Memory B cell (primary cell): Measurements from ENCODE around the gene KCNAB1.

Experiments used
- ATAC-seq: fragments of 150-1000 bp; cut with Tn5 transposase; 2 replicates; pipeline ENCODE4 v1.10.0; 2021; ENCODE audit warnings: low read depth, mild to moderate bottlenecking, moderate library complexity
- DNase-seq, 2 donors: peaks; one replicate each; pipeline ENCODE4 v3.0.0; 2022; ENCODE audit warnings: low spot score in 2 of 2
- H3K27ac Mint-ChIP-seq: one replicate; pipeline ENCODE4 v1.8.0; 2022; ENCODE audit warnings: mild to moderate bottlenecking, moderate library complexity, mixed read lengths
- H3K27me3 Mint-ChIP-seq: one replicate; pipeline ENCODE4 v1.8.0; 2022; ENCODE audit warnings: mixed read lengths
- H3K36me3 Mint-ChIP-seq: one replicate; pipeline ENCODE4 v1.8.0; 2022; ENCODE audit warnings: mild to moderate bottlenecking, mixed read lengths
- H3K4me1 Mint-ChIP-seq: one replicate; pipeline ENCODE4 v1.8.0; 2022; ENCODE audit warnings: mixed read lengths
- H3K4me3 Mint-ChIP-seq: one replicate; pipeline ENCODE4 v1.8.0; 2022; ENCODE audit warnings: mild to moderate bottlenecking, moderate library complexity, mixed read lengths
- H3K9me3 Mint-ChIP-seq: one replicate; pipeline ENCODE4 v1.8.0; 2022; ENCODE audit warnings: mixed read lengths

The KCNAB1 gene

DNA sequence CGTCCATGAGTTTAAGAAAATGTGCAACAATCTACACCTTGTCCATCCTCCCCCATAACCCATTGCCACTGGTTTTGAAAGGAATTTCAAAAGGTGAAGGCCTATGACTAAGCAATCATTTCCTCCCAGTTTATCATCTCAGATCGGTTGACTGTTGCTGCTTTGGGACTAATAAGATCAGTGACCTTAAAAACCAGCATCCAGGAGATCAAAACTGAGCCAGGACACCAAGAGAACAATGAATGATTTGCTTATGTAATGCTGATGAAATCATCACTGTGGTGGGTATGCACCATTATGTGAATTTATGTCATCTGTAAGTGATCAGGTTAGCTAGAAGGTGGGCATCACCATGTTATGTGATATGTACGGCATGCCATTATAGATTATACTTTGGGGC, 239.0 kb downstream of the KCNAB1 start:
- ATAC-seq = no peak
- no peak for DNase-seq
- peaks cover 11% of the 10 kb centered on the region for H3K27me3 Mint-ChIP-seq
- H3K27ac Mint-ChIP-seq = no peak overlapping the region
- no peak overlapping the region for H3K4me3 Mint-ChIP-seq
- peaks cover 2% of the 10 kb centered on the region for H3K4me1 Mint-ChIP-seq
- no peaks in the 10 kb centered on the region for H3K36me3 Mint-ChIP-seq
- no peaks in the 10 kb centered on the region for H3K9me3 Mint-ChIP-seq

GRCh38 chr3:156360083-156360482, 239.7 kb downstream of the KCNAB1 start:
- Mint-ChIP-seq H3K4me1 (peaks cover 2% of the 10 kb centered on the region), H3K27ac (no peak overlapping the region), H3K36me3 (no peaks in the 10 kb centered on the region), H3K9me3 (no peaks in the 10 kb centered on the region), H3K27me3 (peaks cover 11% of the 10 kb centered on the region), H3K4me3 (no peak overlapping the region)
- no peak for DNase-seq
- no peak for ATAC-seq

DNA sequence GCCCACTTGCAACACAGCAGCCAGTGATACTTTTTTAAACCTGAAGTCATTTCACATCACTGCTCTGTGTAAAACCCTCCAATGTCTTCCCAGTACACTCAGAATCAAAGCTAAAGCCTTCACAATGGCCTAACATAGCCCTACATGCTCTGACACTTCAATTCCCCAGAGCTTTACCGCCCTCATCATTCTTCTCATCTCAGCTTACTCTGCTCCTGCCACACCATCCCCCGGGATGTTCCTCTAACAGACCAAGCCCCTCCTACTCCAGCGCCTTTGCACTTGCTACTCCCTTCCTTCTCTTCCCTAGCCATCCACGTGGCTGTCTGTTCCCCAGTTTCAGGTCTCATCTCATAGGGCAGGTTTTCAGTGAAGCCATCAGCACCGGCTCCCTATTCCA, 240.6 kb downstream of the KCNAB1 start:
- no peak for ATAC-seq
- H3K27me3 Mint-ChIP-seq = peaks cover 11% of the 10 kb centered on the region
- peaks cover 2% of the 10 kb centered on the region for H3K4me1 Mint-ChIP-seq
- H3K9me3 Mint-ChIP-seq = no peaks in the 10 kb centered on the region
- H3K36me3 Mint-ChIP-seq = no peaks in the 10 kb centered on the region
- no peak overlapping the region for H3K4me3 Mint-ChIP-seq
- no peak for DNase-seq
- H3K27ac Mint-ChIP-seq = no peak overlapping the region

GRCh38 chr3:156366559-156366958, 246.2 kb downstream of the KCNAB1 start:
- no peak overlapping the region for H3K4me3 Mint-ChIP-seq
- DNase-seq (no peak), ATAC-seq (no peak)
- H3K36me3 Mint-ChIP-seq = no peaks in the 10 kb centered on the region
- H3K4me1 Mint-ChIP-seq = no peaks in the 10 kb centered on the region
- H3K27ac Mint-ChIP-seq = no peak overlapping the region
- peaks cover 4% of the 10 kb centered on the region for H3K27me3 Mint-ChIP-seq
- H3K9me3 Mint-ChIP-seq = no peaks in the 10 kb centered on the region

GRCh38 chr3:156368189-156368588, 247.8 kb downstream of the KCNAB1 start:
- no peak overlapping the region for H3K27ac Mint-ChIP-seq
- H3K9me3 Mint-ChIP-seq = no peaks in the 10 kb centered on the region
- ATAC-seq (no peak), DNase-seq (no peak)
- H3K4me3 Mint-ChIP-seq = no peak overlapping the region
- peaks cover 4% of the 10 kb centered on the region for H3K27me3 Mint-ChIP-seq
- H3K36me3 Mint-ChIP-seq = no peaks in the 10 kb centered on the region
- H3K4me1 Mint-ChIP-seq = no peaks in the 10 kb centered on the region

- DNase-seq = no peak
- ATAC-seq = no peak
- Mint-ChIP-seq H3K27ac (no peak overlapping the region), H3K9me3 (no peaks in the 10 kb centered on the region), H3K4me1 (no peaks in the 10 kb centered on the region), H3K27me3 (peaks cover 8% of the 10 kb centered on the region), H3K36me3 (no peaks in the 10 kb centered on the region), H3K4me3 (no peak overlapping the region)
Measured at GRCh38 chr3:156371701-156372100, 251.3 kb downstream of the KCNAB1 start.

DNA sequence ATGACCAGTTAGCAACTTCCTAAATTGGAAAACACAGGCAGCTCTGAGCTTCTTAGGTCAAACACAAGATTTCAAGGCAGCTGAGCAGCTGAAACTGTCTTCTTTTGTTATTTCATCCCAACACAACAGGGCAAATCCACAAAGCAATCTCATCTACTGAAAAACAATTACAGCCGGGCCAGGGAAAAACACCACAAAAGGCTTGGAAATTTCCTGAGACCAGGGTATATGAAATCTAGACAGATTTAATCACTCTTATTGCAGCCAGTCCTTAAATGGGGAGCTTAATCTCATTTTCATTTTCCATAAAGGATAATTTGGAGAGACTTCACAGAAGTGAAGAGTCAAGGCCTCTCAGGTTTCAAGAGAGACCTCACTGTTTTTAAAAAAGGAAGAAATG, 252.7 kb downstream of the KCNAB1 start:
- no peaks in the 10 kb centered on the region for H3K9me3 Mint-ChIP-seq
- H3K27ac Mint-ChIP-seq = no peak overlapping the region
- ATAC-seq = no peak
- no peak overlapping the region for H3K4me3 Mint-ChIP-seq
- peaks cover 11% of the 10 kb centered on the region for H3K27me3 Mint-ChIP-seq
- H3K4me1 Mint-ChIP-seq = no peaks in the 10 kb centered on the region
- DNase-seq = no peak
- no peaks in the 10 kb centered on the region for H3K36me3 Mint-ChIP-seq

GRCh38 chr3:156373654-156374053, 253.3 kb downstream of the KCNAB1 start:
- ATAC-seq = no peak
- H3K9me3 Mint-ChIP-seq = no peaks in the 10 kb centered on the region

DNA sequence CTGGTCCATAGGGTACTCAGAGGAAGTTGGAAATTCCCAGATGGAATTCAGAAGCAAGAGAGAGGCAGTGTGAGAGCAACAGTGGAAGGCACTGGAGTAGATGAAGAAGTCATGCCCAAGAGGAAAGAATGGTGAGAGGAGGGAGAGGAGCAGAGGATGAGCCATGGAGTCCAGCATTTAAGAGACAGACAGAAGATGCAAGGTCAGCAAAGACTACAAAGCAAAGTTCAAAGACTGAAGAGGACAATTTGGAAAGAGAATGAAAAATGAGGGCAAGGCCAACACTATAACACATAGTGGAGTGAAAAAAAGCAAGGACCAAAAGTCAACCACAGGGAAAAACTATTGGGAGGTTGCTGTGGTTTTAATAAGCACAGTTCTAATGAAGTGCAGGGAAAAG, 255.8 kb downstream of the KCNAB1 start:
- DNase-seq (no peak), ATAC-seq (no peak)
- no peak overlapping the region for H3K27ac Mint-ChIP-seq
- H3K9me3 Mint-ChIP-seq = no peaks in the 10 kb centered on the region
- H3K4me1 Mint-ChIP-seq = no peaks in the 10 kb centered on the region
- H3K4me3 Mint-ChIP-seq = no peak overlapping the region
- no peaks in the 10 kb centered on the region for H3K36me3 Mint-ChIP-seq
- H3K27me3 Mint-ChIP-seq = peaks cover 9% of the 10 kb centered on the region

More at GRCh38 chr3:156373654-156374053, 253.3 kb downstream of the KCNAB1 start:
- Mint-ChIP-seq H3K36me3 (no peaks in the 10 kb centered on the region), H3K27me3 (peaks cover 11% of the 10 kb centered on the region), H3K4me3 (no peak overlapping the region), H3K4me1 (no peaks in the 10 kb centered on the region), H3K27ac (no peak overlapping the region)
- DNase-seq = no peak

DNA sequence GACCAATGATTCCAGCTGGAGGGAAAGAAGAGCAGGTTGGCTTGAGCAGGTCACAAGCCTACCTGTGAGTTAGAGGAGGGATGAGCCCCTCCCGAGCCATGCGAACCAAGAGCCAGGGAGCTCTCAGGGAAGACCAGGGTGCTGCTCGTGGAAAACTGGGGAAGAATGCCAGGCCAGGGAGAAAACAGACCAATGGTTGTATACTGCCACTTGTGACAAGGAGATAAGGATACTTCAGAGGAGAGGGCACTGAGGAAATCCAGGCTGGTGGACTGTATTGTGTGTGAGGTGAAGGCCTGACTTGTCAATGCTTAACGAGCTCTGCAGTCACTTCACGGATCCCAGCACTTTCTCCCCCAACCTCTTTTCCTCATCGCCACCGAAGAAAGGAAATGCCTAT, 256.9 kb downstream of the KCNAB1 start:
- Mint-ChIP-seq H3K36me3 (no peaks in the 10 kb centered on the region), H3K9me3 (no peaks in the 10 kb centered on the region), H3K4me1 (no peaks in the 10 kb centered on the region), H3K27me3 (peaks cover 9% of the 10 kb centered on the region), H3K27ac (no peak overlapping the region), H3K4me3 (no peak overlapping the region)
- DNase-seq = no peak
- ATAC-seq = no peak

DNA sequence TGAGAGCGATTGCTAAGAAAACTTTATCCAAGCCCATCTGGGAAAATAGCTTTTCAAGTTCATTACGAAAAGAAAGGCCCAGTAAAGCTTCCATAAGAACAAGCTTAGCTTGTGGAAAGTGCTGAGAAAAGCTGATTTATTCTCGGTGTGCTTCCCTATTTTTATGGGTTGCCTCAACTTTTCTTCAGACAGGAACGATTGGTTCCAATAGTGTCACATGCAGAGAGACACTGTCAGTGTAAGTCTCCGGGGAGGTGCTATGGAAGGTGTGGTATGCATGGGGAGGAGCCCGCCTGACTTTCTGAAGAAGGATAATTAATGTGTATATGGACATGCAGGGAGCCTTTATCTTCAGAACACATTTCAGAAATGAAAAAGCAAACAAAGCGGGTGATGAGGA, 257.3 kb downstream of the KCNAB1 start:
- no peak overlapping the region for H3K27ac Mint-ChIP-seq
- H3K27me3 Mint-ChIP-seq = peaks cover 9% of the 10 kb centered on the region
- no peaks in the 10 kb centered on the region for H3K36me3 Mint-ChIP-seq
- H3K4me3 Mint-ChIP-seq = no peak overlapping the region
- no peaks in the 10 kb centered on the region for H3K9me3 Mint-ChIP-seq
- DNase-seq = no peak
- no peak for ATAC-seq
- no peaks in the 10 kb centered on the region for H3K4me1 Mint-ChIP-seq

DNA sequence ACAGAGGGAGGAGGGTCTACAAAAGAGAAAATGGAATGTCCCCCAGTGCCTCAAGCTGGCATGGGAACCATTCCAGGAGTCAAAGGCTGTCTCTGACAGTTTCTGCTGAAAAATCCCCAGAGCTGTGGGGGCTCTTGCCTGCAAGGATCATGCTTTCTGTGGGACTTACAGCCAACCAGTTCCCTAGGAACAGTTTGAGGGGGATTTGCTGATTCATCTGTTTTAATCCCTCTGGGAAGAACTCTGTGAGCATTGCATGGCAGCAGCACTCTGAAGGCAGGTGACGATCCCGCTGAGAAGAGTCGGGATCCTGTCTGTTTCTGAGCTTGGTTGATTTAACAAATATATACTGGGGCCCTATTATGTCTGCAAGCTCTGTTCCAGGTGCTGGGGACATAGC, 258.5 kb downstream of the KCNAB1 start:
- H3K27me3 Mint-ChIP-seq = peaks cover 9% of the 10 kb centered on the region
- H3K4me1 Mint-ChIP-seq = no peaks in the 10 kb centered on the region
- DNase-seq = no peak
- H3K27ac Mint-ChIP-seq = no peak overlapping the region
- H3K36me3 Mint-ChIP-seq = no peaks in the 10 kb centered on the region
- no peaks in the 10 kb centered on the region for H3K9me3 Mint-ChIP-seq
- no peak overlapping the region for H3K4me3 Mint-ChIP-seq
- no peak for ATAC-seq

DNA sequence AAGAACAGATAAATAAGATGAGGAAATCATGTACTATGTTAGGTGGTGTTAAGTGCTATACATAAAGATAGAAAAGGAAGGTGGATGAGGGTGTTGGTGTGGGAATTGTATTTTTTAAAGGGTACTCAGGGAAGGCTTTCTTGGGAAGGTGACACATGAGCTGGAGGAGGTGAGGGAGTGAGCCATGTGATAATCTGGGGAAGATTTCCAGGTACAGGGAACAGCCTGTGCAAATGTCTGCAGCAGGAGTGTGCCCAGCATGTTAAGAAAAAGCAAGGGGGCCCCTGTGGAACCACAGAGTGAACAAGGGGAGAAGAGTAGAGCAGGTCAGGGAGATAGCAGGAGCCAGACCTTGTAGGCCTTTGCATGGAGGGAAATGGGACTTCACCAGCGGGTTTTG, 258.9 kb downstream of the KCNAB1 start:
- H3K27ac Mint-ChIP-seq = no peak overlapping the region
- DNase-seq (no peak), ATAC-seq (no peak)
- no peak overlapping the region for H3K4me3 Mint-ChIP-seq
- H3K27me3 Mint-ChIP-seq = peaks cover 10% of the 10 kb centered on the region
- no peaks in the 10 kb centered on the region for H3K9me3 Mint-ChIP-seq
- no peaks in the 10 kb centered on the region for H3K36me3 Mint-ChIP-seq
- no peaks in the 10 kb centered on the region for H3K4me1 Mint-ChIP-seq

GRCh38 chr3:156381253-156381652, 260.9 kb downstream of the KCNAB1 start:
- Mint-ChIP-seq H3K36me3 (no peaks in the 10 kb centered on the region), H3K27ac (no peak overlapping the region), H3K27me3 (peaks cover 8% of the 10 kb centered on the region), H3K9me3 (no peaks in the 10 kb centered on the region), H3K4me3 (no peak overlapping the region), H3K4me1 (no peaks in the 10 kb centered on the region)
- no peak for DNase-seq
- ATAC-seq = no peak

DNA sequence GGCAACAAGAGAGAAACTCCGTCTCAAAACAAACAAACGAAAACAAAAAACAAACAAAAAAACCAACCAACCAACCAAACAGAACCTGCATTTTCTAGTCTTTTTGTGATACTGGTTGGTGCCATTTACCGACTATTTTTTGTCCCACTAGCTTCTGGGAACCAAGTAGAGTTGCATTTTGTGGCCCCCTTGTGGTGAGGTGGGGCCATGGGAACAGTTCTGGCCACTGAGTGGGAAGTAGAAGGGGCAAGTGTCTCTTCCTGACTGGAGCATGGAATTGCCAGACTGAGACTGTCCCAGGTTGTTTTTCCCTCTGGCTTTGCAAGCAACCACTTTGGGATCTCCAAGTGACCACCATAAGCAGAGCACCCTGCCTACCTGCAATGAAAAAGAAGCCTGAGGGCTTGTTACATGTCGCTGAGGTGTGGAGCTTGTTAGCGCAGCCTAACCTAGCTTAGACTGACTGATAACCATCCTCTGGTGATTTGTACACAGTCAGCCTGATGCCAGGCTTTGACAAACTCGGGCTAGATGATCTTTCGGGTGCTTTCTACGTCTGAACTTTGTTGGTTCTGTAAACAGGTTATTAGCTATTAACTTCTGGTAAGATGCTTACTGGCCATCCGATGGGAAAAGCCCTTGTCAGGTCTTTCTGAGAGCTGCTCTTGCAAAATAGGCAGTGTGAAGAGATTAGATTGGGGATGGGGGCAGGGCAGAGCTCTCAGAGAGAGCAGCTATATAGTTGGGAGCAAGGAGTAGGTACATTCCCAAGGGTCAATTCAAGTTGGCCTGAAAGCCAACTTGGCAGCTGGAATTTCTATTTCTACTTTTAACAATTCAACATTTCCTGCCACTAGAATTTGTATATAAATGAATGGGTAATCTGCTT, 262.3 kb downstream of the KCNAB1 start:
- peak in 1 of 2 donors; percentile 8 for DNase-seq
- Mint-ChIP-seq H3K9me3 (no peaks in the 10 kb centered on the region), H3K4me3 (no peak overlapping the region), H3K27ac (no peak overlapping the region), H3K27me3 (peaks cover 6% of the 10 kb centered on the region), H3K36me3 (no peaks in the 10 kb centered on the region), H3K4me1 (no peaks in the 10 kb centered on the region)
- no peak for ATAC-seq
